MG63 (cell line): ENCODE results near the gene ALDH7A1. TPM values are rescaled to one million over a fixed set of nuclear protein-coding genes. Genes with fewer than 3 reads are reported as not detected.

Source experiments
- DNase-seq: peaks from one replicate; pipeline ENCODE4 v3.0.0-alpha.2; 2020
- H3K27me3 ChIP-seq: fragments of 250-450 bp; sonication (Bioruptor Pico); 2 replicates; pipeline ENCODE4 v1.5.1; 2020; ENCODE audit warnings: mild to moderate bottlenecking, moderate library complexity
- H3K36me3 ChIP-seq: fragments of 250-450 bp; sonication (Bioruptor Pico); 2 replicates; pipeline ENCODE4 v1.5.1; 2020; ENCODE audit warnings: mild to moderate bottlenecking, moderate library complexity
- H3K4me3 ChIP-seq: fragments of 250-450 bp; sonication (Bioruptor Pico); 2 replicates; pipeline ENCODE4 v1.5.1; 2020; ENCODE audit warnings: mild to moderate bottlenecking, moderate library complexity
- H3K9me3 ChIP-seq: fragments of 250-450 bp; sonication (Bioruptor Pico); 2 replicates; pipeline ENCODE4 v1.5.1; 2020; ENCODE audit warnings: mild to moderate bottlenecking, moderate library complexity
- total RNA-seq: library from RNA; depleted of rRNA; stranded (reverse); fragments of >200 nt; shearing (Covaris generic); gene quantifications from 2 replicates; pipeline ENCODE4 v1.2.3, GENCODE V29; 2014; ENCODE audit warnings: low replicate concordance

ALDH7A1 gene
- total RNA-seq, 1 experiment from 2014 or later: 103 TPM

GRCh38 chr5:126506079-126506478 is 88.9 kb downstream of the ALDH7A1 start:
- Histone ChIP-seq H3K27me3 (no peaks in the 10 kb centered on the region), H3K9me3 (no peaks in the 10 kb centered on the region), H3K4me3 (no peak overlapping the region), H3K36me3 (no peaks in the 10 kb centered on the region)
- no peak for DNase-seq

- no peak for DNase-seq
- no peaks in the 10 kb centered on the region for H3K9me3 ChIP-seq
- no peaks in the 10 kb centered on the region for H3K36me3 ChIP-seq
- no peaks in the 10 kb centered on the region for H3K27me3 ChIP-seq
- no peak overlapping the region for H3K4me3 ChIP-seq
Observed at GRCh38 chr5:126503602-126504104, 91.4 kb downstream of the ALDH7A1 start.

- H3K4me3 ChIP-seq: no peak overlapping the region
- DNase-seq: no peak
- H3K9me3 ChIP-seq: no peaks in the 10 kb centered on the region
- H3K27me3 ChIP-seq: no peaks in the 10 kb centered on the region
- H3K36me3 ChIP-seq: no peaks in the 10 kb centered on the region
Observed at GRCh38 chr5:126501448-126501847, 93.6 kb downstream of the ALDH7A1 start.

GRCh38 chr5:126499853-126500342 is 95.1 kb downstream of the ALDH7A1 start:
- no peaks in the 10 kb centered on the region for H3K27me3 ChIP-seq
- H3K36me3 ChIP-seq: no peaks in the 10 kb centered on the region
- no peak for DNase-seq
- H3K4me3 ChIP-seq: no peak overlapping the region
- H3K9me3 ChIP-seq: no peaks in the 10 kb centered on the region

GRCh38 chr5:126499278-126499677 is 95.7 kb downstream of the ALDH7A1 start:
- DNase-seq: no peak
- Histone ChIP-seq H3K9me3 (no peaks in the 10 kb centered on the region), H3K36me3 (no peaks in the 10 kb centered on the region), H3K27me3 (no peaks in the 10 kb centered on the region), H3K4me3 (no peak overlapping the region)

GRCh38 chr5:126497506-126497905 is 97.5 kb downstream of the ALDH7A1 start:
- no peaks in the 10 kb centered on the region for H3K36me3 ChIP-seq
- no peaks in the 10 kb centered on the region for H3K27me3 ChIP-seq
- H3K9me3 ChIP-seq: no peaks in the 10 kb centered on the region

GRCh38 chr5:126494393-126494792 is 100.6 kb downstream of the ALDH7A1 start:
- Histone ChIP-seq H3K36me3 (no peaks in the 10 kb centered on the region; the same call in none of the 2 replicates), H3K9me3 (no peaks in the 10 kb centered on the region), H3K4me3 (no peak overlapping the region), H3K27me3 (no peaks in the 10 kb centered on the region)
- DNase-seq: no peak

More at GRCh38 chr5:126497506-126497905, 97.5 kb downstream of the ALDH7A1 start:
- H3K4me3 ChIP-seq: no peak overlapping the region
- DNase-seq: no peak

GRCh38 chr5:126492939-126493338 is 102.1 kb downstream of the ALDH7A1 start:
- Histone ChIP-seq H3K27me3 (no peaks in the 10 kb centered on the region), H3K36me3 (peaks cover 8% of the 10 kb centered on the region), H3K9me3 (no peaks in the 10 kb centered on the region), H3K4me3 (no peak overlapping the region)
- DNase-seq: no peak

- DNase-seq: no peak
- Histone ChIP-seq H3K36me3 (peaks cover 8% of the 10 kb centered on the region), H3K9me3 (no peaks in the 10 kb centered on the region), H3K4me3 (no peak overlapping the region), H3K27me3 (no peaks in the 10 kb centered on the region)
Observed at GRCh38 chr5:126490167-126490940, 104.7 kb downstream of the ALDH7A1 start.

GRCh38 chr5:126488443-126489065 is 106.5 kb downstream of the ALDH7A1 start:
- Histone ChIP-seq H3K9me3 (no peaks in the 10 kb centered on the region), H3K36me3 (peaks cover 10% of the 10 kb centered on the region), H3K27me3 (no peaks in the 10 kb centered on the region), H3K4me3 (no peak overlapping the region)
- no peak for DNase-seq

GRCh38 chr5:126487596-126487995 is 107.4 kb downstream of the ALDH7A1 start:
- H3K27me3 ChIP-seq: no peaks in the 10 kb centered on the region

GRCh38 chr5:126486332-126486731 is 108.7 kb downstream of the ALDH7A1 start:
- H3K4me3 ChIP-seq: no peak overlapping the region
- no peaks in the 10 kb centered on the region for H3K27me3 ChIP-seq
- H3K9me3 ChIP-seq: no peaks in the 10 kb centered on the region
- peaks cover 12% of the 10 kb centered on the region for H3K36me3 ChIP-seq
- no peak for DNase-seq

More at GRCh38 chr5:126487596-126487995, 107.4 kb downstream of the ALDH7A1 start:
- H3K9me3 ChIP-seq: no peaks in the 10 kb centered on the region
- H3K36me3 ChIP-seq: peaks cover 12% of the 10 kb centered on the region
- DNase-seq: no peak
- H3K4me3 ChIP-seq: no peak overlapping the region

- no peaks in the 10 kb centered on the region for H3K9me3 ChIP-seq
- H3K4me3 ChIP-seq: no peak overlapping the region
- peaks cover 12% of the 10 kb centered on the region for H3K36me3 ChIP-seq
- no peak for DNase-seq
- H3K27me3 ChIP-seq: no peaks in the 10 kb centered on the region
Observed at GRCh38 chr5:126484253-126484652, 110.8 kb downstream of the ALDH7A1 start.

- H3K27me3 ChIP-seq: no peaks in the 10 kb centered on the region
- no peak overlapping the region for H3K4me3 ChIP-seq
- H3K9me3 ChIP-seq: no peaks in the 10 kb centered on the region
- peaks cover 6% of the 10 kb centered on the region for H3K36me3 ChIP-seq
- no peak for DNase-seq
Observed at GRCh38 chr5:126483156-126483555, 111.9 kb downstream of the ALDH7A1 start.

- H3K36me3 ChIP-seq: peaks cover 4% of the 10 kb centered on the region
- no peak overlapping the region for H3K4me3 ChIP-seq
Observed at GRCh38 chr5:126482591-126482990, 112.4 kb downstream of the ALDH7A1 start.

GRCh38 chr5:126481243-126481642 is 113.8 kb downstream of the ALDH7A1 start:
- no peak overlapping the region for H3K4me3 ChIP-seq
- no peaks in the 10 kb centered on the region for H3K27me3 ChIP-seq
- H3K9me3 ChIP-seq: no peaks in the 10 kb centered on the region
- peaks cover 4% of the 10 kb centered on the region for H3K36me3 ChIP-seq
- no peak for DNase-seq

More at GRCh38 chr5:126482591-126482990, 112.4 kb downstream of the ALDH7A1 start:
- no peaks in the 10 kb centered on the region for H3K27me3 ChIP-seq
- no peaks in the 10 kb centered on the region for H3K9me3 ChIP-seq
- no peak for DNase-seq
